Mucosa of descending colon (tissue), 3 donors: ENCODE data around the gene STK32C. TPM values are rescaled to one million over a fixed set of nuclear protein-coding genes. Genes with fewer than 3 reads are reported as not detected.
A peak's percentile ranks its signal among the peaks of the same experiment; 100 is the strongest.

Experiments
- ATAC-seq: fragments of 200-7000 bp; cut with Tn5 transposase; one replicate; pipeline ENCODE4 v1.9.1; 2020; ENCODE audit warnings: mild to moderate bottlenecking, moderate library complexity
- DNase-seq, 3 donors: peaks; one replicate each; pipeline ENCODE4 v3.0.0-alpha.2; 2020
- H3K36me3 ChIP-seq: fragments of 200-600 bp; one replicate; pipeline ENCODE4 v1.8.0; 2021; ENCODE audit warnings: low read depth, mild to moderate bottlenecking
- H3K4me1 ChIP-seq: fragments of 200-600 bp; one replicate; pipeline ENCODE4 v1.8.0; 2021; ENCODE audit warnings: low read depth, mild to moderate bottlenecking
- H3K4me3 ChIP-seq: fragments of 200-600 bp; one replicate; pipeline ENCODE4 v1.8.0; 2021; ENCODE audit warnings: mild to moderate bottlenecking
- H3K9me3 ChIP-seq: fragments of 200-600 bp; one replicate; pipeline ENCODE4 v1.8.0; 2021; ENCODE audit warnings: mild to moderate bottlenecking
- intact Hi-C, 2 donors: fragments of 100-400 bp; cut with DNase I in 1 of 2; cut with micrococcal nuclease in 1 of 2; formaldehyde crosslinking; loops; one replicate each; pipeline versions ENCODE4 v1.11.0 to v1.11.1; 2022; cut with DNase I, micrococcal nuclease
- total RNA-seq, 3 donors: library from RNA; stranded (reverse); fragmentation: NEBNext Ultra II Directional in 2 of 3; extraction: Animal tissue kit (Norgen Biotek cat#: 25700) in 2 of 3; gene quantifications; one replicate each; pipeline versions ENCODE4 v1.2.1 to v1.2.4, GENCODE V29; 2021 to 2023
- TF ChIP-seq, protein P1 (sequence below): fragments of 200-600 bp; IDR thresholded peaks from one replicate; pipeline ENCODE4 v1.8.0; 2022; ENCODE audit warnings: antibody characterized with exemption, mild to moderate bottlenecking
- donor health status: DM: no; HTN: no; CAD: no; lungs with moderate emphysema.
- donor health status: DM: no; HTN: no; CAD: no.
- donor health status: DM: no; HTN: yes; CAD: no.

The STK32C gene
- total RNA-seq, 3 donors from 2014 or later = 4.5 to 11.5 (median 11.1) TPM

GRCh38 chr10:132231656-132232022 lies 76.1 kb downstream of the STK32C start:
- intact Hi-C loops = no loop called here
- Histone ChIP-seq H3K9me3 (no peaks in the 10 kb centered on the region), H3K4me3 (no peak overlapping the region), H3K4me1 (no peaks in the 10 kb centered on the region), H3K36me3 (no peaks in the 10 kb centered on the region)
- DNase-seq (no peak), ATAC-seq (no peak)
- TF ChIP-seq, protein P1, sequence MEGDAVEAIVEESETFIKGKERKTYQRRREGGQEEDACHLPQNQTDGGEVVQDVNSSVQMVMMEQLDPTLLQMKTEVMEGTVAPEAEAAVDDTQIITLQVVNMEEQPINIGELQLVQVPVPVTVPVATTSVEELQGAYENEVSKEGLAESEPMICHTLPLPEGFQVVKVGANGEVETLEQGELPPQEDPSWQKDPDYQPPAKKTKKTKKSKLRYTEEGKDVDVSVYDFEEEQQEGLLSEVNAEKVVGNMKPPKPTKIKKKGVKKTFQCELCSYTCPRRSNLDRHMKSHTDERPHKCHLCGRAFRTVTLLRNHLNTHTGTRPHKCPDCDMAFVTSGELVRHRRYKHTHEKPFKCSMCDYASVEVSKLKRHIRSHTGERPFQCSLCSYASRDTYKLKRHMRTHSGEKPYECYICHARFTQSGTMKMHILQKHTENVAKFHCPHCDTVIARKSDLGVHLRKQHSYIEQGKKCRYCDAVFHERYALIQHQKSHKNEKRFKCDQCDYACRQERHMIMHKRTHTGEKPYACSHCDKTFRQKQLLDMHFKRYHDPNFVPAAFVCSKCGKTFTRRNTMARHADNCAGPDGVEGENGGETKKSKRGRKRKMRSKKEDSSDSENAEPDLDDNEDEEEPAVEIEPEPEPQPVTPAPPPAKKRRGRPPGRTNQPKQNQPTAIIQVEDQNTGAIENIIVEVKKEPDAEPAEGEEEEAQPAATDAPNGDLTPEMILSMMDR = no peak

DNA sequence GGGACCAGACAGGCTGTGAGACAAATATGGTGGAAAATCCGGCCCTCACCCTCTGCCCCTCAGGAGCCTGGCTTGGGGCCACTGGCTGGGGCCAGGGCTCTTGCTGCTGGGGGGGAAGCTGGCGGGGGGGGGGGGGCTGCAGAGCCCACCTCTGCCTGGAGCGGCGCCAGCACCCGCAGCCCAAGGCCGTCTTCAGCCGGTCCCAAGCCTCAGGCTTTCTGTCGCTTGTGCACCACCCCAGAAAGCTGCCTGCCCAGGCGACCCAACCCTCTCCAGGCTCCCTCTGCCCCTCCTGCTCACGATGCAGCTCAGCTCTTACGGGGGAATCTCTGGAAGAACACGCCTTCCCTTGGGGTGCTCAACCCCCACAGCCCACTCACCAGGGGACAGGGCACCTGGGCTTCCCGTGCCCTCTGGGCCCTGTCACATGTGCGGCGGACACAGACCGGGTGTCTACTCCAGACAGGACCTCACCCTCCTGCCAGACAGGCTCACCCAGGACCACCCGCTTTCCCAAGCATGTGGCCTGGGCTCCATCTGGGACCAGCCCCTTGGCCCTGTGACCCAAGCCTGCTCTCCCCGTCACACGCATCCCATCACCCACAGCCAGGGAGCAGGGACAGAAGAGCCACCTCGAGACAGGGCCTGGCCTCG lies 77.1 kb downstream of the STK32C start:
- DNase-seq (no peak), ATAC-seq (no peak)
- Histone ChIP-seq H3K4me1 (no peaks in the 10 kb centered on the region), H3K36me3 (no peaks in the 10 kb centered on the region), H3K9me3 (no peaks in the 10 kb centered on the region), H3K4me3 (no peak overlapping the region)
- intact Hi-C loops = no loop called here
- TF ChIP-seq, protein P1 = no peak

- TF ChIP-seq, protein P1 = no peak
- Histone ChIP-seq H3K4me3 (no peak overlapping the region), H3K36me3 (no peaks in the 10 kb centered on the region), H3K9me3 (no peaks in the 10 kb centered on the region), H3K4me1 (no peaks in the 10 kb centered on the region)
- intact Hi-C loops = loop anchor here (10.0 kb wide), 2 partner anchors 125 to 225 kb away; no protein-coding TSS in a partner anchor
- peak in 2 of 3 donors; percentile 63 to 67 for DNase-seq
- ATAC-seq = peak; percentile 69
These were observed 77.8 kb downstream of the STK32C start for GRCh38 chr10:132229834-132230556.

DNA sequence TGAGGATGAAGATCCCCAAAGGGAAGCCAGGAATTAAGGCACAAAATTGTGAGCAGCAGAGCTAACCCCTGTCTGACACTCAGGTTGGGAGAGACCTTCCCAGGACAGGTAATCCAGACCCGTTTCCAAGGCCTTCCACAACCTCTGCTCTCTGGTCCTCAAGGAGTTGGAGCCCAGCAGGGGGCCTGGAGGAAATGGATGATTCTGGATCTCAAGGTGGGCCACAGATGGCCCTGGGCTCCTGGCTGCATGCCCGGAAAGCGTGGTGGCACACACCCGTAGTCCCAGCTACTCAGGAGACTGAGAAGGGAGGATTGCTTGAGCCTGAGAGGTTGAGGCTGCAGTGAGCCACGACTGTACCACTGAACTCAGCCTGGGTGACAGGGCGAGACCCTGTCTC lies 78.7 kb downstream of the STK32C start:
- Histone ChIP-seq H3K36me3 (no peaks in the 10 kb centered on the region), H3K4me3 (no peak overlapping the region), H3K9me3 (no peaks in the 10 kb centered on the region), H3K4me1 (no peaks in the 10 kb centered on the region)
- TF ChIP-seq, protein P1 = no peak
- intact Hi-C loops = loop anchor here (10.0 kb wide), 2 partner anchors 126 to 226 kb away; no protein-coding TSS in a partner anchor
- ATAC-seq (no peak), DNase-seq (no peak)

DNA sequence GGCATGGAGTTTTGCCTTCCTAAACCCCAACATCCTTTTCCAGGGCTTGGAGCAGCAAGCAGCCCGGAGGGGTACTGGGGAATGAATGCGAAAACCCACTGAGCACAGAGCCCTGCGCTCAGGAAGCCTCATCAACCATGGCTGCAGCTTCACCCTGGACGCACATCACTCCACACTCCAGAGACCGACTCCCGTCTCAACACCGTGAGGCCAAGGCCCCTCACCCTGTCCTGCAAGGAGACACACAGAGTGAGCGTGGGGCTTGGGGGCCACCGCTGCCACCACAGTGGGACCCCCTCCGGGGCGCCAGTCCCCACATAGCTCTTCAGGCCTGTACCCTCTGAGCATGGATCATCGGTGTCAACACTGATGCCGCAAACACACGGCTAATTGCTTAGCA lies 79.1 kb downstream of the STK32C start:
- DNase-seq (no peak), ATAC-seq (no peak)
- Histone ChIP-seq H3K4me1 (no peaks in the 10 kb centered on the region), H3K36me3 (no peaks in the 10 kb centered on the region), H3K4me3 (no peak overlapping the region), H3K9me3 (no peaks in the 10 kb centered on the region)
- intact Hi-C loops = loop anchor here (10.0 kb wide), 2 partner anchors 126 to 226 kb away; no protein-coding TSS in a partner anchor
- TF ChIP-seq, protein P1 = no peak
